Loucy (cell line): Measurements from ENCODE around the gene ZNF235.

Source experiments
- H2AFZ ChIP-seq: fragments of 200-600 bp; sonication (generic); 2 replicates; pipeline ENCODE4 v1.6.0; 2016; ENCODE audit warnings: antibody characterized with exemption, mild to moderate bottlenecking, low read length, moderate library complexity
- H3F3A ChIP-seq: fragments of 200-600 bp; 2 replicates; pipeline ENCODE4 v1.6.0; 2016; ENCODE audit warnings: antibody characterized with exemption, low read depth, mild to moderate bottlenecking
- H3K27me3 ChIP-seq: fragments of 200-600 bp; sonication (generic); 2 replicates; pipeline ENCODE4 v1.6.1; 2014; ENCODE audit warnings: low read length, mild to moderate bottlenecking; ENCODE audit not compliant: insufficient read depth, poor library complexity, severe bottlenecking
- H3K36me3 ChIP-seq: fragments of 200-600 bp; sonication (generic); 2 replicates; pipeline ENCODE4 v1.6.1; 2016; ENCODE audit warnings: low read length; ENCODE audit not compliant: insufficient read depth
- H3K4me1 ChIP-seq: fragments of 200-600 bp; sonication (generic); 2 replicates; pipeline ENCODE4 v1.5.1; 2014; ENCODE audit warnings: low read length, mild to moderate bottlenecking; ENCODE audit not compliant: insufficient read depth, poor library complexity, severe bottlenecking
- H3K4me2 ChIP-seq: fragments of 200-600 bp; sonication (generic); 2 replicates; pipeline ENCODE4 v1.6.0; 2014; ENCODE audit warnings: antibody characterized with exemption, low read length, low read depth, mild to moderate bottlenecking; ENCODE audit not compliant: poor library complexity, severe bottlenecking
- H3K4me3 ChIP-seq: fragments of 200-600 bp; sonication (generic); 2 replicates; pipeline ENCODE4 v1.5.1; 2014; ENCODE audit warnings: low read length, mild to moderate bottlenecking, mixed read lengths; ENCODE audit not compliant: poor library complexity, severe bottlenecking
- H3K79me2 ChIP-seq: fragments of 200-600 bp; sonication (generic); 2 replicates; pipeline ENCODE4 v1.6.1; 2014; ENCODE audit warnings: low read length; ENCODE audit not compliant: insufficient read depth
- H3K9ac ChIP-seq: fragments of 200-600 bp; sonication (generic); 2 replicates; pipeline ENCODE4 v1.6.0; 2014; ENCODE audit warnings: mild to moderate bottlenecking, low read depth, low read length, moderate library complexity; ENCODE audit not compliant: poor library complexity, severe bottlenecking
- H3K9me2 ChIP-seq: fragments of 200-600 bp; sonication (generic); replicated peaks from 2 replicates; pipeline ENCODE4 v1.6.1; 2016; ENCODE audit warnings: low read depth, low read length, mixed read lengths
- H3K9me3 ChIP-seq: fragments of 200-600 bp; sonication (generic); 2 replicates; pipeline ENCODE4 v1.6.1; 2014; ENCODE audit warnings: mild to moderate bottlenecking, antibody characterized with exemption, low read length, low read depth; ENCODE audit not compliant: insufficient read depth
- H4K20me1 ChIP-seq: fragments of 200-600 bp; sonication (generic); 2 replicates; pipeline ENCODE4 v1.6.0; 2014; ENCODE audit warnings: antibody characterized with exemption, low read length, mild to moderate bottlenecking; ENCODE audit not compliant: insufficient read depth, poor library complexity, severe bottlenecking
- CTCF ChIP-seq: fragments of 200-600 bp; sonication (generic); conservative IDR thresholded peaks from 2 replicates; pipeline ENCODE4 v1.5.1; 2014; ENCODE audit warnings: mild to moderate bottlenecking, antibody characterized with exemption, low read length
- EZH2phosphoT487 ChIP-seq: fragments of 200-600 bp; IDR thresholded peaks from 2 replicates; pipeline ENCODE4 v1.6.1; 2018; ENCODE audit warnings: antibody characterized with exemption, mild to moderate bottlenecking, moderate library complexity, borderline replicate concordance

Gene ZNF235

GRCh38 chr19:44315883-44316282 lies 11.1 kb upstream of the ZNF235 start:
- H3K36me3 ChIP-seq = no peaks in the 10 kb centered on the region
- H2AFZ ChIP-seq = no peak overlapping the region
- no peaks in the 10 kb centered on the region for H3K9me2 ChIP-seq
- H3K9me3 ChIP-seq = no peaks in the 10 kb centered on the region
- TF ChIP-seq CTCF (no peak), EZH2phosphoT487 (no peak)
- no peaks in the 10 kb centered on the region for H3K79me2 ChIP-seq
- no peaks in the 10 kb centered on the region for H4K20me1 ChIP-seq
- H3K9ac ChIP-seq = no peak overlapping the region
- H3K4me3 ChIP-seq = no peak overlapping the region
- H3K4me2 ChIP-seq = no peak overlapping the region
- H3F3A ChIP-seq = no peaks in the 10 kb centered on the region
- H3K27me3 ChIP-seq = no peaks in the 10 kb centered on the region
- H3K4me1 ChIP-seq = no peaks in the 10 kb centered on the region

GRCh38 chr19:44313231-44313630 lies 8.4 kb upstream of the ZNF235 start:
- no peaks in the 10 kb centered on the region for H3K9me3 ChIP-seq
- H3K79me2 ChIP-seq = no peaks in the 10 kb centered on the region
- no peaks in the 10 kb centered on the region for H3K9me2 ChIP-seq
- no peak overlapping the region for H3K4me3 ChIP-seq
- H3F3A ChIP-seq = no peaks in the 10 kb centered on the region
- H3K36me3 ChIP-seq = no peaks in the 10 kb centered on the region
- no peak overlapping the region for H2AFZ ChIP-seq
- no peak overlapping the region for H3K9ac ChIP-seq
- H3K4me2 ChIP-seq = no peak overlapping the region
- no peaks in the 10 kb centered on the region for H3K4me1 ChIP-seq
- no peaks in the 10 kb centered on the region for H3K27me3 ChIP-seq
- no peaks in the 10 kb centered on the region for H4K20me1 ChIP-seq
- no peak for TF ChIP-seq EZH2phosphoT487
- no peak for TF ChIP-seq CTCF

- Histone ChIP-seq H3K4me2 (no peak overlapping the region), H3K9me2 (no peaks in the 10 kb centered on the region), H3F3A (no peaks in the 10 kb centered on the region), H4K20me1 (no peaks in the 10 kb centered on the region), H2AFZ (no peak overlapping the region), H3K9ac (no peak overlapping the region), H3K79me2 (peaks cover 14% of the 10 kb centered on the region), H3K36me3 (no peaks in the 10 kb centered on the region), H3K27me3 (no peaks in the 10 kb centered on the region), H3K4me3 (no peak overlapping the region), H3K9me3 (no peaks in the 10 kb centered on the region), H3K4me1 (peaks cover 14% of the 10 kb centered on the region)
- TF ChIP-seq EZH2phosphoT487 (no peak), CTCF (no peak)
Observed at GRCh38 chr19:44308011-44308410, 3.2 kb upstream of the ZNF235 start.
